MCF 10A (cell line): Measurements from ENCODE around the gene IGFL2. TPM values are rescaled to one million over a fixed set of nuclear protein-coding genes. Genes with fewer than 3 reads are reported as not detected.
"Not testable (repeated sequence)": the region's sequence is repeated elsewhere in the genome, so short reads cannot be mapped to it uniquely, and the experiment has no call there.

ENCODE experiments used
- BruUV-seq: library from RNA; stranded (reverse); fragments of 400-500 nt; replicated peaks from 2 replicates; lab custom pipeline; 2021; lab: Mats Ljungman, UMichigan
- CTCF ChIA-PET: fragments of 300-600 bp; sonication (Branson Sonifier 250); formaldehyde crosslinking; extraction: SDS; loops from one replicate; lab custom pipeline; 2021; ENCODE audit warnings: antibody characterized with exemption, inconsistent platforms; lab: Yijun Ruan, JAX
- POLR2A ChIA-PET: fragments of 300-600, 350-650 bp; sonication (Branson Sonifier 250); formaldehyde crosslinking; extraction: SDS; loops from one replicate; lab custom pipeline; 2020; ENCODE audit warnings: antibody characterized with exemption, inconsistent platforms; lab: Yijun Ruan, JAX
- DNase-seq: peaks from one replicate; pipeline ENCODE4 v3.0.0-alpha.2; 2018; ENCODE audit not compliant: unreplicated experiment
- H3K27ac Mint-ChIP-seq: one replicate; pipeline ENCODE4 v1.8.0; 2022; ENCODE audit warnings: mild to moderate bottlenecking, low read depth, mixed read lengths; ENCODE audit not compliant: unreplicated experiment
- H3K27me3 Mint-ChIP-seq: one replicate; pipeline ENCODE4 v1.8.0; 2022; ENCODE audit warnings: mixed read lengths; ENCODE audit not compliant: insufficient read depth, unreplicated experiment
- H3K36me3 Mint-ChIP-seq: one replicate; pipeline ENCODE4 v1.8.0; 2022; ENCODE audit warnings: mild to moderate bottlenecking, moderate library complexity, mixed read lengths; ENCODE audit not compliant: insufficient read depth, unreplicated experiment
- H3K4me1 Mint-ChIP-seq: one replicate; pipeline ENCODE4 v1.8.0; 2022; ENCODE audit warnings: mixed read lengths; ENCODE audit not compliant: insufficient read depth, unreplicated experiment
- H3K4me3 Mint-ChIP-seq: one replicate; pipeline ENCODE4 v1.8.0; 2022; ENCODE audit warnings: mild to moderate bottlenecking, moderate library complexity, mixed read lengths; ENCODE audit not compliant: unreplicated experiment
- H3K9me3 Mint-ChIP-seq: one replicate; pipeline ENCODE4 v1.8.0; 2022; ENCODE audit warnings: mixed read lengths; ENCODE audit not compliant: unreplicated experiment
- CTCF ChIP-seq: fragments of 200-600 bp; IDR thresholded peaks from one replicate; pipeline ENCODE4 v1.8.0; 2022; ENCODE audit warnings: antibody characterized with exemption, mild to moderate bottlenecking; ENCODE audit not compliant: unreplicated experiment
- intact Hi-C: fragments of 100-400 bp; cut with micrococcal nuclease; formaldehyde crosslinking; loops from 2 replicates; pipeline ENCODE4 v1.14.1; 2022
- total RNA-seq: library from RNA; stranded (reverse); gene quantifications from 2 replicates; pipeline ENCODE4 v1.2.3, GENCODE V29; 2022

Gene IGFL2
- total RNA-seq, 1 experiment from 2014 or later = 1.3 TPM

GRCh38 chr19:46181388-46181779 lies 33.3 kb downstream of the IGFL2 start:
- intact Hi-C loops = loop anchor here (2.0 kb wide), 1 partner anchor 99 kb away; no protein-coding TSS in a partner anchor
- TF ChIP-seq CTCF = no peak
- Mint-ChIP-seq H3K27ac (peak overlapping the region; percentile 84), H3K4me3 (no peak overlapping the region), H3K9me3 (no peaks in the 10 kb centered on the region), H3K27me3 (no peaks in the 10 kb centered on the region), H3K36me3 (no peaks in the 10 kb centered on the region), H3K4me1 (peaks cover 50% of the 10 kb centered on the region)
- POLR2A ChIA-PET = interaction anchor here (0.7 to 2.2 kb wide), 10 partner anchors 12 to 102 kb away, joined by 3 to 8 read pairs (median 3); no protein-coding TSS in a partner anchor
- CTCF ChIA-PET = no interaction called here
- no TSS peak for BruUV-seq
- peak; percentile 62 for DNase-seq

GRCh38 chr19:46182476-46182875 lies 34.4 kb downstream of the IGFL2 start:
- no peaks in the 10 kb centered on the region for H3K27me3 Mint-ChIP-seq
- no TSS peak for BruUV-seq
- no peak for TF ChIP-seq CTCF
- no peak overlapping the region for H3K4me3 Mint-ChIP-seq
- H3K36me3 Mint-ChIP-seq = no peaks in the 10 kb centered on the region
- no peaks in the 10 kb centered on the region for H3K9me3 Mint-ChIP-seq
- DNase-seq = no peak
- intact Hi-C loops = no loop called here
- peak overlapping the region; percentile 4 for H3K27ac Mint-ChIP-seq
- H3K4me1 Mint-ChIP-seq = peaks cover 50% of the 10 kb centered on the region
- POLR2A ChIA-PET = interaction anchor here (1.0 to 2.2 kb wide), 3 partner anchors 49 to 100 kb away, joined by 3 to 8 read pairs (median 4); no protein-coding TSS in a partner anchor
- CTCF ChIA-PET = interaction anchor here (0.6 kb wide), 1 partner anchor 164 kb away, joined by 5 read pairs; no protein-coding TSS in a partner anchor

- H3K27me3 Mint-ChIP-seq, H3K9me3 Mint-ChIP-seq, DNase-seq, H3K36me3 Mint-ChIP-seq, intact Hi-C loops: not testable (repeated sequence)
- CTCF ChIA-PET = interaction anchor here (0.8 to 2.4 kb wide), 7 partner anchors 65 to 189 kb away, joined by 3 to 13 read pairs (median 6); no protein-coding TSS in a partner anchor
- BruUV-seq = TSS peak; percentile 71
- H3K27ac Mint-ChIP-seq = peak overlapping the region; percentile 83
- peaks cover 40% of the 10 kb centered on the region for H3K4me1 Mint-ChIP-seq
- peak overlapping the region; percentile 13 for H3K4me3 Mint-ChIP-seq
- POLR2A ChIA-PET = interaction anchor here (0.5 to 1.6 kb wide), 10 partner anchors 25 to 357 kb away, joined by 3 to 7 read pairs (median 3); no protein-coding TSS in a partner anchor
Measured at GRCh38 chr19:46184775-46185710, 37.0 kb downstream of the IGFL2 start.

- BruUV-seq = no TSS peak
- DNase-seq = no peak
- TF ChIP-seq CTCF = no peak
- intact Hi-C loops = no loop called here
- H3K36me3 Mint-ChIP-seq = peaks cover 4% of the 10 kb centered on the region
- CTCF ChIA-PET = interaction anchor here (0.7 to 2.4 kb wide), 5 partner anchors 67 to 158 kb away, joined by 3 to 13 read pairs (median 7); no protein-coding TSS in a partner anchor
- H3K27ac Mint-ChIP-seq = peak overlapping the region; percentile 83
- no peaks in the 10 kb centered on the region for H3K27me3 Mint-ChIP-seq
- H3K4me1 Mint-ChIP-seq = peaks cover 35% of the 10 kb centered on the region
- H3K4me3 Mint-ChIP-seq = no peak overlapping the region
- POLR2A ChIA-PET = interaction anchor here (1.0 to 1.6 kb wide), 4 partner anchors 36 to 154 kb away, joined by 3 to 5 read pairs (median 4); no protein-coding TSS in a partner anchor
- H3K9me3 Mint-ChIP-seq = no peaks in the 10 kb centered on the region
Measured at GRCh38 chr19:46186101-46186716, 38.2 kb downstream of the IGFL2 start.
